HepG2 (cell line): ENCODE data around the gene MLN. TPM values are rescaled to one million over a fixed set of nuclear protein-coding genes. Genes with fewer than 3 reads are reported as not detected.

ENCODE experiments used
- ARNTL ChIP-seq: sonication (generic); formaldehyde crosslinking; IDR thresholded peaks from 2 replicates; pipeline ENCODE4 v1.4.0; 2020; ENCODE audit warnings: mild to moderate bottlenecking, missing genetic modification reagents
- EEA1 ChIP-seq: sonication (generic); formaldehyde crosslinking; IDR thresholded peaks from 2 replicates; pipeline ENCODE4 v1.5.1; 2020; ENCODE audit warnings: mild to moderate bottlenecking, missing genetic modification reagents, borderline replicate concordance
- FOXA1 ChIP-seq, 2 experiments: fragments of 450-650 bp in 1 of 2; sonication (generic) in 1 of 2; formaldehyde crosslinking in 1 of 2; IDR thresholded peaks; 2 replicates each; pipeline versions ENCODE4 v1.4.0 to v1.6.1; 2016 to 2020; ENCODE audit warnings: missing genetic modification reagents in 1 of 2
- HOXA7 ChIP-seq: sonication (generic); formaldehyde crosslinking; IDR thresholded peaks from 2 replicates; pipeline ENCODE4 v1.8.1; 2022; ENCODE audit warnings: mild to moderate bottlenecking, missing genetic modification reagents, moderate library complexity
- HOXA9 ChIP-seq: sonication (generic); formaldehyde crosslinking; IDR thresholded peaks from 2 replicates; pipeline ENCODE4 v1.8.1; 2022; ENCODE audit warnings: missing genetic modification reagents, mild to moderate bottlenecking, moderate library complexity, borderline replicate concordance
- IKZF5 ChIP-seq: IDR thresholded peaks from 2 replicates; pipeline ENCODE4 v1.6.1; 2018; ENCODE audit warnings: missing genetic modification reagents, mild to moderate bottlenecking, missing compliant biosample characterization
- KDM2A ChIP-seq: sonication (generic); formaldehyde crosslinking; IDR thresholded peaks from 2 replicates; pipeline ENCODE4 v1.4.0; 2020; ENCODE audit warnings: low read depth, missing genetic modification reagents, borderline replicate concordance
- KMT2A ChIP-seq: sonication (generic); formaldehyde crosslinking; IDR thresholded peaks from 2 replicates; pipeline ENCODE4 v1.4.0; 2020; ENCODE audit warnings: missing genetic modification reagents
- KMT2B ChIP-seq: IDR thresholded peaks from 2 replicates; pipeline ENCODE4 v1.6.1; 2016; ENCODE audit warnings: missing genetic modification reagents, missing compliant biosample characterization
- MTA3 ChIP-seq: sonication (generic); formaldehyde crosslinking; IDR thresholded peaks from 2 replicates; pipeline ENCODE4 v1.4.0; 2020; ENCODE audit warnings: missing genetic modification reagents
- MTF2 ChIP-seq: sonication (generic); formaldehyde crosslinking; IDR thresholded peaks from 2 replicates; pipeline ENCODE4 v1.5.0; 2020; ENCODE audit warnings: missing genetic modification reagents, borderline replicate concordance
- NFE2L2 ChIP-seq: fragments of 150-350 bp; IDR thresholded peaks from 2 replicates; pipeline ENCODE4 v1.6.1; 2014; ENCODE audit warnings: low read length
- POLR2AphosphoS5 ChIP-seq: IDR thresholded peaks from 2 replicates; pipeline ENCODE4 v1.6.1; 2012; ENCODE audit warnings: low read depth, low read length
- REL ChIP-seq: sonication (generic); formaldehyde crosslinking; conservative IDR thresholded peaks from 2 replicates; pipeline ENCODE4 v1.8.0; 2022; ENCODE audit warnings: mild to moderate bottlenecking, missing genetic modification reagents, moderate library complexity
- SNAPC2 ChIP-seq: sonication (generic); formaldehyde crosslinking; IDR thresholded peaks from 2 replicates; pipeline ENCODE4 v1.8.1; 2022; ENCODE audit warnings: mild to moderate bottlenecking, missing genetic modification reagents
- XBP1 ChIP-seq: sonication (generic); formaldehyde crosslinking; IDR thresholded peaks from 2 replicates; pipeline ENCODE4 v1.5.0; 2020; ENCODE audit warnings: missing genetic modification reagents
- YEATS2 ChIP-seq: sonication (generic); formaldehyde crosslinking; IDR thresholded peaks from 2 replicates; pipeline ENCODE4 v1.4.0; 2020; ENCODE audit warnings: missing genetic modification reagents, borderline replicate concordance
- ZC3H4 ChIP-seq: sonication (generic); formaldehyde crosslinking; IDR thresholded peaks from 2 replicates; pipeline ENCODE4 v1.4.0; 2020; ENCODE audit warnings: missing genetic modification reagents, borderline replicate concordance
- ZMAT3 ChIP-seq: sonication (generic); formaldehyde crosslinking; conservative IDR thresholded peaks from 2 replicates; pipeline ENCODE4 v1.7.0; 2021; ENCODE audit warnings: missing genetic modification reagents
- ZNF567 ChIP-seq: sonication (generic); formaldehyde crosslinking; IDR thresholded peaks from 2 replicates; pipeline ENCODE4 v1.8.1; 2023; ENCODE audit warnings: mild to moderate bottlenecking, missing genetic modification reagents, borderline replicate concordance
- ZNF580 ChIP-seq: IDR thresholded peaks from 2 replicates; pipeline ENCODE4 v1.6.1; 2016; ENCODE audit warnings: low read depth, borderline replicate concordance
- ZNF720 ChIP-seq: sonication (generic); formaldehyde crosslinking; IDR thresholded peaks from 2 replicates; pipeline ENCODE4 v1.4.0; 2020; ENCODE audit warnings: missing genetic modification reagents
- ZSCAN9 ChIP-seq: IDR thresholded peaks from 2 replicates; pipeline ENCODE4 v1.6.1; 2016; ENCODE audit warnings: borderline replicate concordance
- polyA plus RNA-seq, 8 experiments: library from polyadenylated mRNA; depleted of rRNA in 3 of 8; stranded (reverse) in 7 of 8; unstranded in 1 of 8; fragments of >200 nt; fragmentation: Illumina TruSeq in 4 of 8; extraction: Trizol in 4 of 8; gene quantifications; 2 replicates each; pipeline versions ENCODE4 v1.2.1 to v1.2.3, GENCODE V29; 2011 to 2016; ENCODE audit warnings: low read depth in 4 of 8, missing spikeins in 1 of 8, mixed read lengths in 1 of 8; ENCODE audit not compliant: insufficient read depth in 1 of 8
- total RNA-seq, 5 experiments: library from RNA; depleted of rRNA; stranded (reverse); fragments of >200 nt; fragmentation: Illumina TruSeq; extraction: Trizol; gene quantifications; 2 replicates each; pipeline ENCODE4 v1.2.3, GENCODE V29; 2016; ENCODE audit warnings: low read depth in 1 of 5
- TF ChIP-seq, protein P1 (sequence below): sonication (generic); formaldehyde crosslinking; conservative IDR thresholded peaks from 2 replicates; pipeline ENCODE4 v1.8.0; 2022; ENCODE audit warnings: missing genetic modification reagents
- TF ChIP-seq, protein P2 (sequence below): sonication (generic); formaldehyde crosslinking; IDR thresholded peaks from 2 replicates; pipeline ENCODE4 v1.5.0; 2020; ENCODE audit warnings: missing genetic modification reagents

Gene MLN
- total and polyA plus RNA-seq, 2 of the 13 experiments (the other 11 are each of a cell fraction or from before 2014, with no cell fraction given) = not detected

DNA sequence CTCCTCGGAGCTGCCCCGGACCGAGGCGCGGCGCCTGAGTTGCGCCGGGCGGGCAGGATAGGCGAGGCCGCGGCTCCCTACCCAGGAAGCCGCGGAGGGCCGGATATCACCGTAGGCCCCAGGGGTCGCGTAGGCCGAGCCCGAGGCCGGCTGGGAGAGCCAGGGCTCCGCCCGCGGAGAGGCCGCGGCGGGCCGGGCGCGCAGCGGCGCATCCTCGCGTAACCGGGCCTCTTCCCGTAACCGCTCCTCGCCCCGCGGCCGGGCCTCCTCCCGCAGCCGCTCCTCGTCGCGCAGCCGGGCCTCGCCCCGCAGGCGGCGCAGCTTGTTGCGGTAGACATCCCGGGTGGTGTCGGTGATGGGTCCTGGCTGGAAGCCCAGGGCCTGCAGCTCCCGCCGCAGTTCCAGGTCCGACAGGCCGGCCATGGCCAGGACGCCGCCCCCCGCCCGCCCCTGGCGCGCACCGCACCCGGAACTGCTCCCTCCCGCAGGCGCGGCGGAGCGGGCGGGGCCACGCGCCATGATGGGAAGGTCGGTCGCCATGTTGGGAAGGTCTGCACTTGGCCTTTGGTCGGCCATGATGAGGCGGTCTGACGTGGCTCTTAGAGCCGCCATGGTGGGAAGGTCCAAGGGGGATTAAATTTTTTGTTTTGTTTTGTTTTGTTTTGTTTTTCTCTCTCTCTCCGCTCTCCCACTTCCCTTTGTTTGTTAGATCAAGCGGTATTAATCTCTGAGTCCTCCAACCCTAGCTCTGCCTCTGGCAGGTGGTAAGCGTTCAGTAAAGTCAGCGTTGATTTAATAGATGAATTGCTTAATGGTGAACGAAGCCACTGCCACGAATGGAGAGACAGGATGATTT is 14.9 kb downstream of the MLN start, which contains the start of gene LEMD2 (continued):
- TF ChIP-seq ZC3H4 = 0 out of 2 replicates have a peak, but pooled peaks have one; percentile 17
- no peak for TF ChIP-seq NFE2L2
- TF ChIP-seq ZNF567 (CRISPR knock-in tag) = 0 out of 2 replicates have a peak, but pooled peaks have one; percentile 35
- peak; percentile 46; the same call in 1 of the 2 replicates for TF ChIP-seq KMT2A (CRISPR knock-in tag)
- no peak for TF ChIP-seq MTF2
- no peak for TF ChIP-seq ZSCAN9
- TF ChIP-seq, protein P1, sequence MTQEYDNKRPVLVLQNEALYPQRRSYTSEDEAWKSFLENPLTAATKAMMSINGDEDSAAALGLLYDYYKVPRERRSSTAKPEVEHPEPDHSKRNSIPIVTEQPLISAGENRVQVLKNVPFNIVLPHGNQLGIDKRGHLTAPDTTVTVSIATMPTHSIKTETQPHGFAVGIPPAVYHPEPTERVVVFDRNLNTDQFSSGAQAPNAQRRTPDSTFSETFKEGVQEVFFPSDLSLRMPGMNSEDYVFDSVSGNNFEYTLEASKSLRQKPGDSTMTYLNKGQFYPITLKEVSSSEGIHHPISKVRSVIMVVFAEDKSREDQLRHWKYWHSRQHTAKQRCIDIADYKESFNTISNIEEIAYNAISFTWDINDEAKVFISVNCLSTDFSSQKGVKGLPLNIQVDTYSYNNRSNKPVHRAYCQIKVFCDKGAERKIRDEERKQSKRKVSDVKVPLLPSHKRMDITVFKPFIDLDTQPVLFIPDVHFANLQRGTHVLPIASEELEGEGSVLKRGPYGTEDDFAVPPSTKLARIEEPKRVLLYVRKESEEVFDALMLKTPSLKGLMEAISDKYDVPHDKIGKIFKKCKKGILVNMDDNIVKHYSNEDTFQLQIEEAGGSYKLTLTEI = no peak
- no peak for TF ChIP-seq FOXA1 (IDR thresholded peaks at IDR 0.05)
- TF ChIP-seq FOXA1 (CRISPR knock-in tag; IDR thresholded peaks at IDR 0.05) = 0 out of 2 replicates have a peak, but pooled peaks have one; percentile 33
- no peak for TF ChIP-seq MTA3 (CRISPR knock-in tag)
- TF ChIP-seq IKZF5 (CRISPR knock-in tag) = peak; percentile 95; the same call in 1 of the 2 replicates
- TF ChIP-seq ARNTL = peak; percentile 50; the same call in 1 of the 2 replicates
- no peak; the same call in 1 of the 2 replicates for TF ChIP-seq HOXA7 (CRISPR knock-in tag)
- peak; percentile 88; the same call in 1 of the 2 replicates for TF ChIP-seq ZNF580
- peak; percentile 69 for TF ChIP-seq ZMAT3
- peak; percentile 75 for TF ChIP-seq KMT2B (CRISPR knock-in tag)
- no peak for TF ChIP-seq SNAPC2 (CRISPR knock-in tag)
- TF ChIP-seq REL (CRISPR knock-in tag) = 0 out of 2 replicates have a peak, but pooled peaks have one; percentile 53
- no peak for TF ChIP-seq ZNF720 (CRISPR knock-in tag)
- peak; percentile 85; the same call in 1 of the 2 replicates for TF ChIP-seq XBP1 (CRISPR knock-in tag)
- TF ChIP-seq HOXA9 (CRISPR knock-in tag) = peak; percentile 70; the same call in 1 of the 2 replicates
- TF ChIP-seq, protein P2, sequence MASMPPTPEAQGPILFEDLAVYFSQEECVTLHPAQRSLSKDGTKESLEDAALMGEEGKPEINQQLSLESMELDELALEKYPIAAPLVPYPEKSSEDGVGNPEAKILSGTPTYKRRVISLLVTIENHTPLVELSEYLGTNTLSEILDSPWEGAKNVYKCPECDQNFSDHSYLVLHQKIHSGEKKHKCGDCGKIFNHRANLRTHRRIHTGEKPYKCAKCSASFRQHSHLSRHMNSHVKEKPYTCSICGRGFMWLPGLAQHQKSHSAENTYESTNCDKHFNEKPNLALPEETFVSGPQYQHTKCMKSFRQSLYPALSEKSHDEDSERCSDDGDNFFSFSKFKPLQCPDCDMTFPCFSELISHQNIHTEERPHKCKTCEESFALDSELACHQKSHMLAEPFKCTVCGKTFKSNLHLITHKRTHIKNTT (CRISPR knock-in tag) = no peak
- no peak for TF ChIP-seq EEA1 (CRISPR knock-in tag)
- TF ChIP-seq KDM2A (CRISPR knock-in tag) = peak; percentile 96
- TF ChIP-seq YEATS2 (CRISPR knock-in tag) = peak; percentile 79; the same call in 1 of the 2 replicates
- peak; percentile 73 for TF ChIP-seq POLR2AphosphoS5
